Measurements from ENCODE around the gene PHF19. TPM values are rescaled to one million over a fixed set of nuclear protein-coding genes. Genes with fewer than 3 reads are reported as not detected.

PHF19 gene
- total RNA-seq, 1 donor from 2014 or later: 4.1 TPM

- no peak for DNase-seq
Measured at GRCh38 chr9:120913647-120914264, 36.8 kb upstream of the PHF19 start.

- DNase-seq: no peak
Measured at GRCh38 chr9:120912958-120913646, 36.1 kb upstream of the PHF19 start.

- DNase-seq: no peak
Measured at GRCh38 chr9:120911295-120911837, 34.4 kb upstream of the PHF19 start.

- DNase-seq: no peak
Measured at GRCh38 chr9:120910643-120911042, 33.7 kb upstream of the PHF19 start.

- DNase-seq: no peak
Measured at GRCh38 chr9:120909904-120910303, 32.9 kb upstream of the PHF19 start.

- no peak for DNase-seq
Measured at GRCh38 chr9:120905315-120906164, 28.6 kb upstream of the PHF19 start.

GRCh38 chr9:120904978-120905301, 28.0 kb upstream of the PHF19 start:
- DNase-seq: no peak

GRCh38 chr9:120904061-120904977, 27.3 kb upstream of the PHF19 start:
- no peak for DNase-seq

GRCh38 chr9:120902569-120903535, 25.9 kb upstream of the PHF19 start:
- no peak for DNase-seq

- no peak for DNase-seq
Measured at GRCh38 chr9:120901755-120902568, 25.0 kb upstream of the PHF19 start.

- DNase-seq: no peak
Measured at GRCh38 chr9:120900824-120901223, 23.8 kb upstream of the PHF19 start.

GRCh38 chr9:120899490-120900068, 22.6 kb upstream of the PHF19 start:
- DNase-seq: no peak

- no peak for DNase-seq
Measured at GRCh38 chr9:120898396-120898795, 21.4 kb upstream of the PHF19 start.

- DNase-seq: no peak
Measured at GRCh38 chr9:120895951-120896350, 19.0 kb upstream of the PHF19 start.

GRCh38 chr9:120894321-120895148, 17.5 kb upstream of the PHF19 start:
- no peak for DNase-seq

GRCh38 chr9:120893611-120894307, 16.8 kb upstream of the PHF19 start:
- no peak for DNase-seq

GRCh38 chr9:120892748-120893610, 16.0 kb upstream of the PHF19 start:
- no peak for DNase-seq

Data from occipital lobe (tissue), 2 donors.